SK-N-MC (cell line): ENCODE results near the gene TANGO6.

Experiments
- EZH2 ChIP-seq: fragments of 200-600 bp; sonication (generic); IDR thresholded peaks from one replicate; pipeline ENCODE4 v1.6.1; 2017; ENCODE audit warnings: antibody characterized with exemption
- FOXP2 ChIP-seq: optimal IDR thresholded peaks from 2 replicates; pipeline ENCODE3; 2011; ENCODE audit warnings: mild to moderate bottlenecking, moderate library complexity; ENCODE audit not compliant: insufficient read depth; ENCODE audit errors: extremely low read length, control extremely low read depth
- POLR2AphosphoS5 ChIP-seq: IDR thresholded peaks from 2 replicates; pipeline ENCODE4 v1.6.1; 2012; ENCODE audit warnings: mild to moderate bottlenecking, low read depth, low read length, borderline replicate concordance

- TF ChIP-seq EZH2 (no peak), POLR2AphosphoS5 (no peak), FOXP2 (no peak)
Measured at GRCh38 chr16:68972013-68972412, 128.7 kb downstream of the TANGO6 start.
